ENCODE results near the gene CFAP54.

Gene CFAP54

GRCh38 chr12:96828169-96828789 lies 338.9 kb downstream of the CFAP54 start:
- H2AFZ ChIP-seq (ENCODE audit: low read depth): no peak overlapping the region
- no peak for TF ChIP-seq CTCF (conservative IDR thresholded peaks at IDR 0.05; ENCODE audit: low read depth, low read length)
- no peak overlapping the region for H3K9ac ChIP-seq

GRCh38 chr12:96829354-96829753 lies 340.0 kb downstream of the CFAP54 start:
- no peak overlapping the region for H3K4me2 ChIP-seq
- TF ChIP-seq CTCF (conservative IDR thresholded peaks at IDR 0.05; ENCODE audit: low read depth, low read length): no peak
- no peaks in the 10 kb centered on the region for H4K20me1 ChIP-seq (ENCODE audit: insufficient read depth)

More at GRCh38 chr12:96828169-96828789, 338.9 kb downstream of the CFAP54 start:
- no peak overlapping the region for H3K27ac ChIP-seq
- no peaks in the 10 kb centered on the region for H4K20me1 ChIP-seq (ENCODE audit: insufficient read depth)
- H3K36me3 ChIP-seq (ENCODE audit: insufficient read depth): no peaks in the 10 kb centered on the region
- H3K27me3 ChIP-seq (ENCODE audit: insufficient read depth, low read depth): no peaks in the 10 kb centered on the region
- peaks cover 11% of the 10 kb centered on the region for H3K4me1 ChIP-seq (ENCODE audit: low read depth, poor library complexity, severe bottlenecking)
- no peaks in the 10 kb centered on the region for H3K79me2 ChIP-seq (ENCODE audit: insufficient read depth, low read depth)
- H3K4me2 ChIP-seq: no peak overlapping the region
- no peak overlapping the region for H3K4me3 ChIP-seq (IDR thresholded peaks at IDR 0.05; ENCODE audit: insufficient read depth, low read depth, low read length)

GRCh38 chr12:96831346-96831745 lies 342.0 kb downstream of the CFAP54 start:
- Histone ChIP-seq H3K27me3 (ENCODE audit: insufficient read depth, low read depth) (no peaks in the 10 kb centered on the region), H3K9ac (no peak overlapping the region), H3K4me1 (ENCODE audit: low read depth, poor library complexity, severe bottlenecking) (peaks cover 11% of the 10 kb centered on the region), H3K36me3 (ENCODE audit: insufficient read depth) (no peaks in the 10 kb centered on the region), H3K4me2 (no peak overlapping the region), H4K20me1 (ENCODE audit: insufficient read depth) (no peaks in the 10 kb centered on the region), H2AFZ (ENCODE audit: low read depth) (no peak overlapping the region; the same call in 1 of the 2 replicates), H3K79me2 (ENCODE audit: insufficient read depth, low read depth) (no peaks in the 10 kb centered on the region), H3K27ac (no peak overlapping the region), H3K4me3 (IDR thresholded peaks at IDR 0.05; ENCODE audit: insufficient read depth, low read depth, low read length) (no peak overlapping the region)
- no peak for TF ChIP-seq CTCF (conservative IDR thresholded peaks at IDR 0.05; ENCODE audit: low read depth, low read length)

More at GRCh38 chr12:96829354-96829753, 340.0 kb downstream of the CFAP54 start:
- Histone ChIP-seq H3K36me3 (ENCODE audit: insufficient read depth) (no peaks in the 10 kb centered on the region), H3K79me2 (ENCODE audit: insufficient read depth, low read depth) (no peaks in the 10 kb centered on the region), H3K27me3 (ENCODE audit: insufficient read depth, low read depth) (no peaks in the 10 kb centered on the region), H3K4me1 (ENCODE audit: low read depth, poor library complexity, severe bottlenecking) (peaks cover 11% of the 10 kb centered on the region), H2AFZ (ENCODE audit: low read depth) (no peak overlapping the region), H3K27ac (no peak overlapping the region), H3K4me3 (IDR thresholded peaks at IDR 0.05; ENCODE audit: insufficient read depth, low read depth, low read length) (no peak overlapping the region), H3K9ac (no peak overlapping the region)

- H3K4me3 ChIP-seq (IDR thresholded peaks at IDR 0.05; ENCODE audit: insufficient read depth, low read depth, low read length): no peak overlapping the region
- no peak for TF ChIP-seq CTCF (conservative IDR thresholded peaks at IDR 0.05; ENCODE audit: low read depth, low read length)
- no peaks in the 10 kb centered on the region for H4K20me1 ChIP-seq (ENCODE audit: insufficient read depth)
- no peaks in the 10 kb centered on the region for H3K79me2 ChIP-seq (ENCODE audit: insufficient read depth, low read depth)
- H3K4me1 ChIP-seq (ENCODE audit: low read depth, poor library complexity, severe bottlenecking): no peaks in the 10 kb centered on the region
- no peak overlapping the region for H3K27ac ChIP-seq
- H3K36me3 ChIP-seq (ENCODE audit: insufficient read depth): no peaks in the 10 kb centered on the region
- H2AFZ ChIP-seq (ENCODE audit: low read depth): no peak overlapping the region
- H3K9ac ChIP-seq: no peak overlapping the region
- no peaks in the 10 kb centered on the region for H3K27me3 ChIP-seq (ENCODE audit: insufficient read depth, low read depth)
- no peak overlapping the region for H3K4me2 ChIP-seq
Observed at GRCh38 chr12:96846293-96846692, 356.9 kb downstream of the CFAP54 start.
